GM19397 (cell line): ENCODE results near the gene NXPH3.

Experiments used
- ATAC-seq: cut with Tn5 transposase; IDR thresholded peaks from one replicate; pipeline ENCODE4 v1.9.1; 2021; ENCODE audit warnings: mild to moderate bottlenecking, moderate library complexity; ENCODE audit not compliant: unreplicated experiment

The NXPH3 gene

GRCh38 chr17:49588726-49589576 lies 13.3 kb downstream of the NXPH3 start:
- ATAC-seq = no peak

- no peak for ATAC-seq
These were observed 13.9 kb downstream of the NXPH3 start for GRCh38 chr17:49589577-49589927.

GRCh38 chr17:49590874-49591273 lies 15.2 kb downstream of the NXPH3 start:
- no peak for ATAC-seq

GRCh38 chr17:49592263-49592662 lies 16.6 kb downstream of the NXPH3 start:
- no peak for ATAC-seq

- no peak for ATAC-seq
These were observed 19.7 kb downstream of the NXPH3 start for GRCh38 chr17:49595328-49595727.

GRCh38 chr17:49595980-49596379 lies 20.3 kb downstream of the NXPH3 start:
- no peak for ATAC-seq

GRCh38 chr17:49596613-49597244 lies 21.1 kb downstream of the NXPH3 start:
- no peak for ATAC-seq

- no peak for ATAC-seq
These were observed 21.8 kb downstream of the NXPH3 start for GRCh38 chr17:49597436-49597835.

GRCh38 chr17:49597928-49598655 lies 22.4 kb downstream of the NXPH3 start:
- no peak for ATAC-seq

- ATAC-seq = no peak
These were observed 23.2 kb downstream of the NXPH3 start for GRCh38 chr17:49598918-49599317.

GRCh38 chr17:49600949-49601348 lies 25.3 kb downstream of the NXPH3 start:
- no peak for ATAC-seq

- ATAC-seq = no peak
These were observed 27.1 kb downstream of the NXPH3 start for GRCh38 chr17:49602783-49603182.

- no peak for ATAC-seq
These were observed 27.6 kb downstream of the NXPH3 start for GRCh38 chr17:49603238-49603637.

- no peak for ATAC-seq
These were observed 28.0 kb downstream of the NXPH3 start for GRCh38 chr17:49603720-49604119.

GRCh38 chr17:49604314-49604869 lies 28.7 kb downstream of the NXPH3 start:
- ATAC-seq = no peak

- no peak for ATAC-seq
These were observed 35.4 kb downstream of the NXPH3 start for GRCh38 chr17:49610883-49611584.

- no peak for ATAC-seq
These were observed 37.1 kb downstream of the NXPH3 start for GRCh38 chr17:49612726-49613125.

GRCh38 chr17:49613182-49613800 lies 37.6 kb downstream of the NXPH3 start:
- no peak for ATAC-seq

GRCh38 chr17:49616086-49616485 lies 40.4 kb downstream of the NXPH3 start:
- ATAC-seq = no peak

- ATAC-seq = no peak
These were observed 41.0 kb downstream of the NXPH3 start for GRCh38 chr17:49616601-49617131.
